ENCODE measurements around the gene ECI2. TPM values are rescaled to one million over a fixed set of nuclear protein-coding genes. Genes with fewer than 3 reads are reported as not detected.
"Not testable (repeated sequence)": the region's sequence is repeated elsewhere in the genome, so short reads cannot be mapped to it uniquely, and the experiment has no call there.

Gene ECI2
- total RNA-seq, 3 donors from 2014 or later = 12.5 to 14.2 (median 13.2) TPM

DNA sequence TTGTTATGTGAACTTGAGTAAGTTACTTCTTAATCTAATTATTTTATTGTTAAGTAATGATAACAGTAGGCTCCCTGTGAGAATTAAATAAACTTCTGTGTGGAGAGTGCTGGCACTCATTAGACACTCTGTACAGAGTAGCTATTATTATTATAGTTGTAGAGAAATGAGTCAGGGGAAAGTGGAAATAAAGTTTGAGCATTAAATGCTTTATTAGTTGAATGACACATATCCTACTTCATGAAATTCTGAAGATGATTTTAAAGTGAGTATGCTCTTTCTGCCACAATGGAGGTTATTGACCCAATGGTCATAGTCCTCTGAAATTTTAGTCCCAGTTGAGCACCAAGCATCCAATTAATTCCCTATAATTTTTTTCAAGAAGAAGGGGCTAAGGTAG, 5.9 kb downstream of the ECI2 start:
- H3K9me3 Mint-ChIP-seq = peaks cover 6% of the 10 kb centered on the region
- H3K4me3 Mint-ChIP-seq = no peak overlapping the region
- peaks cover 62% of the 10 kb centered on the region for H3K36me3 Mint-ChIP-seq (ENCODE audit: insufficient read depth)
- H3K27me3 Mint-ChIP-seq (ENCODE audit: low read depth) = no peaks in the 10 kb centered on the region
- ATAC-seq = no peak
- H3K4me1 Mint-ChIP-seq (ENCODE audit: low read depth) = peaks cover 17% of the 10 kb centered on the region
- DNase-seq = no peak

- Mint-ChIP-seq H3K27me3 (ENCODE audit: low read depth) (no peaks in the 10 kb centered on the region), H3K4me3 (no peak overlapping the region), H3K36me3 (ENCODE audit: insufficient read depth) (peaks cover 69% of the 10 kb centered on the region), H3K4me1 (ENCODE audit: low read depth) (peaks cover 10% of the 10 kb centered on the region), H3K9me3 (peaks cover 6% of the 10 kb centered on the region)
- DNase-seq = no peak
- ATAC-seq = no peak
These were observed 6.6 kb downstream of the ECI2 start for GRCh38 chr6:4128748-4129147.

- DNase-seq (no peak), ATAC-seq (no peak)
- H3K36me3 Mint-ChIP-seq (ENCODE audit: insufficient read depth) = peaks cover 64% of the 10 kb centered on the region
- H3K4me1 Mint-ChIP-seq (ENCODE audit: low read depth) = peaks cover 5% of the 10 kb centered on the region
- H3K27me3 Mint-ChIP-seq (ENCODE audit: low read depth) = no peaks in the 10 kb centered on the region
- H3K9me3 Mint-ChIP-seq = peaks cover 6% of the 10 kb centered on the region
- no peak overlapping the region for H3K4me3 Mint-ChIP-seq
These were observed 7.3 kb downstream of the ECI2 start for GRCh38 chr6:4128072-4128471.

- no peaks in the 10 kb centered on the region for H3K27me3 Mint-ChIP-seq (ENCODE audit: low read depth)
- ATAC-seq (peak in 1 of 2 donors; percentile 34), DNase-seq (no peak)
- peaks cover 55% of the 10 kb centered on the region for H3K36me3 Mint-ChIP-seq (ENCODE audit: insufficient read depth)
- peaks cover 2% of the 10 kb centered on the region for H3K9me3 Mint-ChIP-seq
- no peak overlapping the region for H3K4me3 Mint-ChIP-seq
- no peaks in the 10 kb centered on the region for H3K4me1 Mint-ChIP-seq (ENCODE audit: low read depth)
These were observed 9.2 kb downstream of the ECI2 start for GRCh38 chr6:4125933-4126864.

DNA sequence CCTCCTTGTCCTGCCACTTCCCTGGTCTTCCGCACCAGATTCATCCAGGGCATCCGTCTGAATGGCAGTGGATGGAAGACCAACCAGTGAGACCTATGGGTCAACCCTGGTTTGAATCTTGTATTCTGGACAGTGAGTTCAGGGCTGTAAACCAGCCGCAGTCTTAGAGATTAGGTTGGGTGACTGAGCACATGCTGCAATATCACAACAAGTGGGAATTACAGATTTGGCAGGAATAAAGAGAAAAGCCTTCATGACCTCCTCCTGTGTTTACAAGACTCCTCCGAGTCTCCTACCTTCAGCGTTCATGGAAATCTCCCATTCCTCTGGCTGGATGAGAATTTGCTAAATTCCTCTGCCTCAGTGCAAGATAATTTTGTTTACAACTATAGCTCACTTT, 9.9 kb downstream of the ECI2 start:
- peaks cover 56% of the 10 kb centered on the region for H3K36me3 Mint-ChIP-seq (ENCODE audit: insufficient read depth)
- no peak for ATAC-seq
- no peak overlapping the region for H3K4me3 Mint-ChIP-seq
- no peaks in the 10 kb centered on the region for H3K4me1 Mint-ChIP-seq (ENCODE audit: low read depth)
- H3K9me3 Mint-ChIP-seq = peaks cover 3% of the 10 kb centered on the region
- no peak for DNase-seq
- no peaks in the 10 kb centered on the region for H3K27me3 Mint-ChIP-seq (ENCODE audit: low read depth)

DNA sequence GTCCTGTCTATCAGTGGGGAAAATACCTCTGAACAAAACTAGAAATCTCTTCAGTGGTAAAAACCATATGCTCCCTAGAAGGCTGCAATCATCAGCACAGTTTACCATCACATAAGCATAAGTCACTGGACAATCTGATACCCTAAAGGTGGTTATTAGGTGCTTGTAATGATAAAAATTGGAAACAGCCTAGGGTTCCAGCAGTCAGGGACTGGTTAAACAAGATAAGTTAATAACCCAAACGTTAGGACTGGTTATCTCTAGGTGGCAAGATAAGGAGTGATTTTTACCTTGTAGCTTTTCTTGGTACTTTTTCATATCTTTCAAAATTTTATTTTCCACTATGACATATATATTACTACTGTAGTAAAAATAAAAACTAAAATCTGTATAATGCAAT, 11.0 kb downstream of the ECI2 start:
- no peaks in the 10 kb centered on the region for H3K27me3 Mint-ChIP-seq (ENCODE audit: low read depth)
- peaks cover 3% of the 10 kb centered on the region for H3K9me3 Mint-ChIP-seq
- no peaks in the 10 kb centered on the region for H3K4me1 Mint-ChIP-seq (ENCODE audit: low read depth)
- no peak overlapping the region for H3K4me3 Mint-ChIP-seq
- DNase-seq (no peak), ATAC-seq (no peak)
- peaks cover 53% of the 10 kb centered on the region for H3K36me3 Mint-ChIP-seq (ENCODE audit: insufficient read depth)

DNA sequence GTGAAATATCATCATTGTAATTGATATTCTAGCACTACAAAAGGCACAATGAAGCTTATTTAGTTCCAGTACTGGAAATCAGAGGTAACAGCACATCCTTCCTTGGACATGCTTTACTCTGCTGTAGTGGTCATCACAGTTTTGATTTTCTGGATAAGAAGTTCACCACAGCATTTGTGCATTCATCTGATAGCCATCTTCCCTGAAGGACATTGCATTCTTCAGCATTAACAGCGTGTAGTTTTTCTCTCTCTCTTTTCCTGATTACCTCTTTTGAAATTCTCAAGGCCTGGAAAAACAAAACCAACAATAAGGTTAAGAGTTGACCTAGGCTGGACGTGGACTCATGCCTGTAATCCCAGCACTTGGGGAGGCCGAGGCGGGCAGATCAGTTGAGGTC, 19.6 kb downstream of the ECI2 start:
- peaks cover 45% of the 10 kb centered on the region for H3K36me3 Mint-ChIP-seq (ENCODE audit: insufficient read depth)
- no peaks in the 10 kb centered on the region for H3K4me1 Mint-ChIP-seq (ENCODE audit: low read depth)
- DNase-seq = no peak
- H3K27me3 Mint-ChIP-seq (ENCODE audit: low read depth) = no peaks in the 10 kb centered on the region
- H3K4me3 Mint-ChIP-seq = no peak overlapping the region
- H3K9me3 Mint-ChIP-seq = peaks cover 27% of the 10 kb centered on the region
- no peak for ATAC-seq

DNA sequence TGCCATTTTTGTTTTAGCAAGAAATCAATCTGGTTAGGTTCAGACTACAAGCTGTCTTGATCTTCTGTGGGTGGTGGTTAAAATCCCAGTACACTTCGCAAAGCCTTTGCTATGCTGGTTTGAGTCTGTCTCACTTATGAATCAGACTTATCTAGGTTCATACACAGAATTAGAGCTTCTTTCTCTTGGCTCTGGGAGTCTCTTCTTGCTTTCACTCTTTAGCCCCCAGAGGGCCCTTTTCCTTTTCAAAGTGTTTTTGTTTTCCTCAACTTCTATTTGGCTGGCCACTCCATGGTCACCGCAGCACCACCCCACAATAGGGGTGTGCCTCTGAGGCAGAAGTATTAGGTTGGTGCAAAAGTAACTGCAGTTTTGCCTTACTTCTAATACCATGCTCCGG, 21.3 kb downstream of the ECI2 start:
- no peaks in the 10 kb centered on the region for H3K27me3 Mint-ChIP-seq (ENCODE audit: low read depth)
- DNase-seq = no peak
- peaks cover 37% of the 10 kb centered on the region for H3K36me3 Mint-ChIP-seq (ENCODE audit: insufficient read depth)
- no peak for ATAC-seq
- no peaks in the 10 kb centered on the region for H3K4me1 Mint-ChIP-seq (ENCODE audit: low read depth)
- peaks cover 27% of the 10 kb centered on the region for H3K9me3 Mint-ChIP-seq
- no peak overlapping the region for H3K4me3 Mint-ChIP-seq

GRCh38 chr6:4113649-4114048, 21.7 kb downstream of the ECI2 start:
- DNase-seq (no peak), ATAC-seq (no peak)
- Mint-ChIP-seq H3K9me3 (peaks cover 27% of the 10 kb centered on the region), H3K27me3 (ENCODE audit: low read depth) (no peaks in the 10 kb centered on the region), H3K4me1 (ENCODE audit: low read depth) (no peaks in the 10 kb centered on the region), H3K4me3 (no peak overlapping the region), H3K36me3 (ENCODE audit: insufficient read depth) (peaks cover 35% of the 10 kb centered on the region)

DNA sequence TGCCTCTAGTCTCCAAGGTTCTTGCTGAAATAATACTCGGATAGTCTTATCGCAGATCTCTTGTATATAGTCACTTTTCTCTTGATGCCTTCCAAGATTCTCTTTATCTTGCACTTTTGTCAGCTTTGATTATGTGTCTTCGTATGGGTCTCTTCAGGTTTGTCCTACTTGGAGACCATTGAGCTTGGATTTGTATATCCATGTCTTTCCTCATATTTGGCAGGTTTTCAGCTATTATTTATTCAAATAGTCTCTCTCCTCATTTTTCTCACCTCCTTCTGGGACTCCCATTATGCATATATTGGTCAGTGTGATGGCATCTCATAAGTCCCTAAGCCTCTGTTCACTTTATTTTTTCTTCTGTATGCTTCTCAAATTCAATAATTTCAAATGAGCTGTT, 23.0 kb downstream of the ECI2 start:
- Mint-ChIP-seq H3K4me1 (ENCODE audit: low read depth) (no peaks in the 10 kb centered on the region), H3K27me3 (ENCODE audit: low read depth) (no peaks in the 10 kb centered on the region)

GRCh38 chr6:4109363-4109815, 26.0 kb downstream of the ECI2 start:
- not testable (repeated sequence) for H3K36me3 Mint-ChIP-seq (ENCODE audit: insufficient read depth); H3K27me3 Mint-ChIP-seq (ENCODE audit: low read depth); ATAC-seq; H3K4me1 Mint-ChIP-seq (ENCODE audit: low read depth); H3K4me3 Mint-ChIP-seq; DNase-seq
- H3K9me3 Mint-ChIP-seq = peaks cover 23% of the 10 kb centered on the region

More for the DNA sequence above, 23.0 kb downstream of the ECI2 start:
- H3K9me3 Mint-ChIP-seq = peaks cover 27% of the 10 kb centered on the region
- DNase-seq (no peak), ATAC-seq (no peak)
- H3K36me3 Mint-ChIP-seq (ENCODE audit: insufficient read depth) = peaks cover 29% of the 10 kb centered on the region
- H3K4me3 Mint-ChIP-seq = no peak overlapping the region

- DNase-seq = no peak
- no peak for ATAC-seq
- Mint-ChIP-seq H3K9me3 (peaks cover 15% of the 10 kb centered on the region), H3K4me3 (no peak overlapping the region), H3K36me3 (ENCODE audit: insufficient read depth) (peaks cover 1% of the 10 kb centered on the region), H3K27me3 (ENCODE audit: low read depth) (no peaks in the 10 kb centered on the region), H3K4me1 (ENCODE audit: low read depth) (no peaks in the 10 kb centered on the region)
These were observed 26.7 kb downstream of the ECI2 start for GRCh38 chr6:4108561-4109093.

DNA sequence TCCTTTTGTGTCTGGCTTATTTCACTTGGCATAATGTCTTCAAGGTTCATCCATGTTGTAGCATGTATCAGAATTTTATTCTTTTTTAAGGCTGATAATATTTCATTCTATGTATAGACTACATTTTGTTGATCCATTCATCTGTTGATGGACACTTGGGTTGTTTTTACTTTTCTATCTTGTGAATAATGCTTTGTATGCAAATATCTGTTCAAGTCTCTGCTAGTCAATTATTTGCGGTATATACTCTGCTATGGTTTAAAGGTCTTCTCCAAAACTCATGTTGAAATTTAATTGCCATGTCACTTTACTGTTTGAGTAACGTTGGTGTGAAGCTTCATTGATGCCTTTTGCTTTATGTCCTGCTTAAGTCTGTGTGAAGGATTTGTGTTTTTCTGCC, 27.5 kb downstream of the ECI2 start:
- no peak overlapping the region for H3K4me3 Mint-ChIP-seq
- no peaks in the 10 kb centered on the region for H3K4me1 Mint-ChIP-seq (ENCODE audit: low read depth)
- H3K36me3 Mint-ChIP-seq (ENCODE audit: insufficient read depth) = no peaks in the 10 kb centered on the region
- ATAC-seq (no peak), DNase-seq (no peak)
- peaks cover 11% of the 10 kb centered on the region for H3K9me3 Mint-ChIP-seq
- H3K27me3 Mint-ChIP-seq (ENCODE audit: low read depth) = no peaks in the 10 kb centered on the region

GRCh38 chr6:4105980-4106536, 29.3 kb downstream of the ECI2 start:
- no peak for DNase-seq
- Mint-ChIP-seq H3K4me3 (no peak overlapping the region), H3K27me3 (ENCODE audit: low read depth) (no peaks in the 10 kb centered on the region), H3K4me1 (ENCODE audit: low read depth) (no peaks in the 10 kb centered on the region), H3K36me3 (ENCODE audit: insufficient read depth) (no peaks in the 10 kb centered on the region), H3K9me3 (no peaks in the 10 kb centered on the region)
- ATAC-seq = no peak

- Mint-ChIP-seq H3K4me1 (ENCODE audit: low read depth) (no peaks in the 10 kb centered on the region), H3K9me3 (no peaks in the 10 kb centered on the region), H3K36me3 (ENCODE audit: insufficient read depth) (no peaks in the 10 kb centered on the region), H3K4me3 (no peak overlapping the region), H3K27me3 (ENCODE audit: low read depth) (peaks cover 2% of the 10 kb centered on the region)
- no peak for DNase-seq
- no peak for ATAC-seq
These were observed 31.4 kb downstream of the ECI2 start for GRCh38 chr6:4103929-4104328.

All from activated T-cell treated with anti-CD3 and anti-CD28 coated beads, Interleukin-2, amount 50 U/mL, for 4 hours (primary cell).